Measurements from ENCODE around the gene ARHGEF3.
"Not testable (repeated sequence)": the region's sequence is repeated elsewhere in the genome, so short reads cannot be mapped to it uniquely, and the experiment has no call there.

DNA sequence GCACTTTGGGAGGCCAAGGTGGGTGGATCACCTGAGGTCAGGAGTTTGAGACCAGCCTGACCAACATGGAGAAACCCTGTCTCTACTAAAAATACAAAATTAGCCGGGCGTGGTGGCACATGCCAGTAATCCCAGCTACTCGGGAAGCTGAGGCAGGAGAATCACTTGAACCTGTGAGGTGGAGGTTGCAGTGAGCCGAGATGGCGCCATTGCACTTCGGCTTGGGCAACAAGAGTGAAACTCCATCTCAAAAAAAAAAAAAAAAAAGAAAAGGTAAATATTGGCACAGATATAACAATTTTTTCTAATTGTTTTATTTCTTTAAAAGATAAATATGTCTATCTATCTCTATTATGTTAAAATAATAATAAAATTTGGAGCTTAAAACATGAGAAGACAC, 94.3 kb downstream of the ARHGEF3 start:
- TF ChIP-seq, protein P1, sequence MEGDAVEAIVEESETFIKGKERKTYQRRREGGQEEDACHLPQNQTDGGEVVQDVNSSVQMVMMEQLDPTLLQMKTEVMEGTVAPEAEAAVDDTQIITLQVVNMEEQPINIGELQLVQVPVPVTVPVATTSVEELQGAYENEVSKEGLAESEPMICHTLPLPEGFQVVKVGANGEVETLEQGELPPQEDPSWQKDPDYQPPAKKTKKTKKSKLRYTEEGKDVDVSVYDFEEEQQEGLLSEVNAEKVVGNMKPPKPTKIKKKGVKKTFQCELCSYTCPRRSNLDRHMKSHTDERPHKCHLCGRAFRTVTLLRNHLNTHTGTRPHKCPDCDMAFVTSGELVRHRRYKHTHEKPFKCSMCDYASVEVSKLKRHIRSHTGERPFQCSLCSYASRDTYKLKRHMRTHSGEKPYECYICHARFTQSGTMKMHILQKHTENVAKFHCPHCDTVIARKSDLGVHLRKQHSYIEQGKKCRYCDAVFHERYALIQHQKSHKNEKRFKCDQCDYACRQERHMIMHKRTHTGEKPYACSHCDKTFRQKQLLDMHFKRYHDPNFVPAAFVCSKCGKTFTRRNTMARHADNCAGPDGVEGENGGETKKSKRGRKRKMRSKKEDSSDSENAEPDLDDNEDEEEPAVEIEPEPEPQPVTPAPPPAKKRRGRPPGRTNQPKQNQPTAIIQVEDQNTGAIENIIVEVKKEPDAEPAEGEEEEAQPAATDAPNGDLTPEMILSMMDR (IDR thresholded peaks at IDR 0.05): not testable (repeated sequence)
- TF ChIP-seq POLR2A (IDR thresholded peaks at IDR 0.05): not testable (repeated sequence)
